Right hindlimb (tissue), 1 donor: Measurements from ENCODE around the gene ARRB2.
"Not testable (repeated sequence)": the region's sequence is repeated elsewhere in the genome, so short reads cannot be mapped to it uniquely, and the experiment has no call there.

Experiments
- DNase-seq: peaks from one replicate; pipeline ENCODE4 v3.0.0-alpha.2; 2018

The ARRB2 gene

GRCh38 chr17:4703330-4703691, 7.1 kb upstream of the ARRB2 start:
- no peak for DNase-seq

GRCh38 chr17:4704574-4704907, 5.9 kb upstream of the ARRB2 start:
- DNase-seq: not testable (repeated sequence)

GRCh38 chr17:4704991-4705390, 5.4 kb upstream of the ARRB2 start:
- DNase-seq: no peak

DNA sequence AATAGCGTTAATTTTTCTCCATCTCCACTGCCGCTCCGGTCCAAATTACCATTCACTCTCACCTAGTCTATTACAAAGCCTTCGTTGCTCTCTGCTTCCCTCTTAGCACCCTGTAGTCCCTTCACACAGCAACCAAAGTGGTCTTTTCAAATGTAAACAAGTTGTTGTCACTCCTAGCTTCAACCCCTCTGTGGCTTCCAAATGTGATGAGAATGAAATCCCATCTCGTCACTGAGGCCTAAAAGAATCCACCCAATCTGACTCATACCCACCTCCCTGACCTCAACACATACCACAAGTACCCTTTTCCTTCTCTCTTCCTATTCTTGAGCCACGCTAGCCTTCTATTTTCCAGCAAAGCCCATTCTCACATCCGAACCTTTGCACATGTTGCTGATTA, 4.3 kb upstream of the ARRB2 start:
- no peak for DNase-seq

- DNase-seq: no peak
These were observed 2.0 kb upstream of the ARRB2 start for GRCh38 chr17:4708436-4708835.

GRCh38 chr17:4710693-4711634, 532 bp downstream of the ARRB2 start:
- no peak for DNase-seq

GRCh38 chr17:4711661-4712181, 1.3 kb downstream of the ARRB2 start:
- DNase-seq: peak; percentile 43

DNA sequence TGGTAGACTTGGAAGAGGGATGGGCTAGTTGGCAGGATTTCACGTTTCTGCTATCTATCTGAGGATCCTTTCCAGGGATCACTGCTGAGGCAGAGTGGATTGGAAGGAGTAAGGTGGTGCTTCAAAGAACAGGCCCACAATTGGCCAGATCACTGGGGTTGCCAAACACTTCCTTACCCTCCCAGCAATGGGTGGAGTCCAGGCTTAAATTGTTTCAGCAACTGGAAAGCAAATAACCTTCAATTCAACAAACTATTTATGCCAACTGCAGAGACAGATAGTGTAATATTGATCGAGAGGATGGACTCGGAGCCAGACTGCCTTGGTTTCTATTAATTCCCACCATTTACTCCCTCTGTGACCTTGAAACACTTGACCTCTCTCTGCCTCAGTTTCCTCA, 2.1 kb downstream of the ARRB2 start:
- no peak for DNase-seq

DNA sequence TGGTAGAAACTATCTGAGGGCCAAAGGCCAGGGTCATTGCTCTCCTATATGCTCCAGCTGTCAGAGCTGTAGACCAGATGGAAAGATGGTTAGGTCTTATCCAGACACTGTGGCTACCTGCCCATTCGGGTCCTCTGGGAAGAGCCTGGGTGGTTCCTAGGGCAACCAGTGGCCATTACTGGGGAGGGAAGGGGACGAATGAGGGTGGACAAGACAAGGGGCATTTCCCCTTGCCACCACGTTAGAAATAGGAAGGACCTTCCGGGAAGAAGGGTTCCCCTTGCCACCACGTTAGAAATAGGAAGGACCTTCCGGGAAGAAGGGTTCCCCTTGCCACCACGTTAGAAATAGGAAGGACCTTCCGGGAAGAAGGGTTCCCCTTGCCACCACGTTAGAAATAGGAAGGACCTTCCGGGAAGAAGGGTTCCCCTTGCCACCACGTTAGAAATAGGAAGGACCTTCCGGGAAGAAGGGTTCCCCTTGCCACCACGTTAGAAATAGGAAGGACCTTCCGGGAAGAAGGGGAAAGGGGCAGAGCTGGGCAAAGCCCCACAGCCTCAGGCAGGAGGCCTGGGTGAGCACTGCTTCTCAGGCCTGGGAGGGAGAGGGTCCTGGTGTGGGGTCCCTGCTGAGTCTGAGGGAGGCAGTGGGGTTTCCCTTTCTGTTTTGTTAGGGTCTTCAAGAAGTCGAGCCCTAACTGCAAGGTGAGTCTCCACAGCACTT, 4.1 kb downstream of the ARRB2 start:
- not testable (repeated sequence) for DNase-seq

DNA sequence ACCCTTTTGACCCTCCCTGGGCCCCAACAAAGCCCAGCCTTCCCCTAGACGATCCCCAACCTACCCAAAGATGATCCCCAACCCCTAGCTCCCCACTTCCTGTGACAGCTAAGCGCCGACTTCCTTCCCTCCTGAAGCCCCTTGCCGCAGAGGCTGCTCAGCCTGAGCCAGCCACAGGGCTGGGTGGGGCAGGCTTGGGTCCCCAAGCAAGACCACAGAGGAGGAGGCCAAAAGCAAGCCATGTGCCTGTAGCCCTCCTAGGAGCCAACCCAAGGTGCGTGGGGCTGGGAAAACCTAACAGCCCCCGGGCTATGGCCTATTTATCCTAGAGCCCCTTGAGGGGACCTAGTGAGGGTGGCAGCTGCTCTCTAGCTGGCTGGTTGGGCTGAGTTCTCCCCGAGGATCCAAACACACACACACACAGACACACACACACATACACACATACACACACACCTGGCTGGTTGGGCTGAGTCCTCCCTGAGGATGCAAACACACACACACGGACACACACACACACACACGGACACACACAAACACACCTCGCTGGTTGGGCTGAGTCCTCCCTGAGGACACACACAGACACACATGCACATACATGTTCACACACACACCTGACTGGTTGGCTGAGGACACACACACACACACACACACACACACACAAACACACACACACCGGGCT, 4.8 kb downstream of the ARRB2 start:
- DNase-seq: peak; percentile 45

- DNase-seq: no peak
These were observed 5.6 kb downstream of the ARRB2 start for GRCh38 chr17:4716081-4716480.

DNA sequence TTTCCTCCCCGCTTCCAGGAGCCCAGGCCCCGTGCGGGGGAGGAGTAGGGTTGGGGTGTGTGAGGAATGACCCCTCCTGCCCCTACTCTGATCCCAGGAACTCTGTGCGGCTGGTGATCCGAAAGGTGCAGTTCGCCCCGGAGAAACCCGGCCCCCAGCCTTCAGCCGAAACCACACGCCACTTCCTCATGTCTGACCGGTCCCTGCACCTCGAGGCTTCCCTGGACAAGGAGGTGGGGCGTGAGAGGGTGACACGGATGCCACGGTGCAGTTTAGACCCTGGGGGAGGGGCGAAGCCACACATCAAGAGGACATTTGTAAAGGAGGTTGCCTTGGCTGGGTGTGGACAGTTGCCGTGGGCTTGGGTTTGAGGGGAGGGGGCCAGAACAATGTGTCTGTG, 7.4 kb downstream of the ARRB2 start:
- DNase-seq: no peak

- no peak for DNase-seq
These were observed 7.8 kb downstream of the ARRB2 start for GRCh38 chr17:4718276-4718675.

GRCh38 chr17:4719146-4719545, 8.7 kb downstream of the ARRB2 start:
- DNase-seq: no peak

DNA sequence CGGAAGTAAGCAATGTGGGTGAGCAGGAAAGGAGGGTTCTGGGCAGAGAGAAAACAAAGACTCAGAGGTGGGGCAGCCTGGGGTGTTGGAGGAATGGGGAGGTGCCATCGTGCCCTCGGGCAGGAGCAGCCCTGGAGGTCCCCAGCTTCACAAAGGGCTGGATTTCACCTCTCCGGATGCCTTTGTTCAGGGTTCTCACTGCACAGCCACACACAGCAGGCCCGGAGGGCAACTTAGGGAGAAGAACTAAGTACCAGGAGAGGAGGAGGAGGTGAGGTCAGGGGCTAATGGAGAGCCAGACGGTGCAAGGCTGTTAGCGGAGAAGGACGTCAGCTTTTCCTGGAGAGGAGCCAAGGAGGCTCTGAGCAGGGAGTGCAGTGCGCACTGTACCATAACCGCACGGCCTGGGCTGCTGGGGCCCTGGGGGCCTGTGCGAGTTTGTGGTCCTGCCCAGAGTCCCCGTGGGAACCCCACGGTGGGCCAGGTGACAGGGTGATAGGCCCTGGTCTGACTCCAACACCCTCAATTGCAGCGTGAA, 9.3 kb downstream of the ARRB2 start:
- no peak for DNase-seq

DNA sequence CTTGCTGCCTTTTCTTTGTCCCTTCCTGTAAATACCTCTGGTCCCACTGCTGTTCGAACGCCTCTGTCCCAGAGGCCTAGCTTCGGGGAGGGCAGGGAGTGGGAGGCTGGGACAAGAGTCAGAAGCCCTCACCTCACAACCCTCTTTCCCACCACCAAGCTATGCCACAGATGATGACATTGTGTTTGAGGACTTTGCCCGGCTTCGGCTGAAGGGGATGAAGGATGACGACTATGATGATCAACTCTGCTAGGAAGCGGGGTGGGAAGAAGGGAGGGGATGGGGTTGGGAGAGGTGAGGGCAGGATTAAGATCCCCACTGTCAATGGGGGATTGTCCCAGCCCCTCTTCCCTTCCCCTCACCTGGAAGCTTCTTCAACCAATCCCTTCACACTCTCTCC, 10.4 kb downstream of the ARRB2 start:
- no peak for DNase-seq

DNA sequence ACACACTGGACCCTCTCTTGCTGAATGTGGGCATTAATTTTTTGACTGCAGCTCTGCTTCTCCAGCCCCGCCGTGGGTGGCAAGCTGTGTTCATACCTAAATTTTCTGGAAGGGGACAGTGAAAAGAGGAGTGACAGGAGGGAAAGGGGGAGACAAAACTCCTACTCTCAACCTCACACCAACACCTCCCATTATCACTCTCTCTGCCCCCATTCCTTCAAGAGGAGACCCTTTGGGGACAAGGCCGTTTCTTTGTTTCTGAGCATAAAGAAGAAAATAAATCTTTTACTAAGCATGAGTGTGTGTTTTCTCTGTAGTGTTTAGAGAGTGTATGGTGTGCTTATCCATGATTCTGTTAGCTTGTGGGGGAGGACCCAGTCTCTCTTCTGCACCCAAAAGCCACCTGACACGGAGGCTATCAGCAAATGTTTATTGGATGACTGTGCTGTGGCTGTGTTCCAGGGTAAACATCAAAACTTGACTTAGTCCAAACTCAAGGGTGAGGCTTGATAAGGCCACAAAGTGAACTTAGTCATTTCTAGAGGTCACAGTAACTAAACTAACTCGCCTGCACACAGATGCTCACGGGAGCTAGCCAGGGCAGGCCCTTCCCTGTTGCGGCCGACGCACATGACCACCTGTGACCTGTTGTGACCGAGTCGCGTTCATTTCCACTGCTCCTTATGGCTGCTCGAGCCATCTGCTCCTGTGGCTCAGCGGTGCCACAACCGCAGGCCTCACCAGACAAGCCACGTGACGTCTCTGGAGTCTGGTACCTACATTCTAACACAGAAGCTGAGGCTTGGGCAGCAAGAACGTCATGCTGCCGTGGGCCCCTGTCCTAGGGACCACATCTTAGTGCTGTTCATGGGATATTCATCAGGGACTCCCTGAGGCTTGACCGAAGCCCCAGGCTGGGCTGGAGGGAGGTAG, 11.0 kb downstream of the ARRB2 start:
- DNase-seq: no peak

DNA sequence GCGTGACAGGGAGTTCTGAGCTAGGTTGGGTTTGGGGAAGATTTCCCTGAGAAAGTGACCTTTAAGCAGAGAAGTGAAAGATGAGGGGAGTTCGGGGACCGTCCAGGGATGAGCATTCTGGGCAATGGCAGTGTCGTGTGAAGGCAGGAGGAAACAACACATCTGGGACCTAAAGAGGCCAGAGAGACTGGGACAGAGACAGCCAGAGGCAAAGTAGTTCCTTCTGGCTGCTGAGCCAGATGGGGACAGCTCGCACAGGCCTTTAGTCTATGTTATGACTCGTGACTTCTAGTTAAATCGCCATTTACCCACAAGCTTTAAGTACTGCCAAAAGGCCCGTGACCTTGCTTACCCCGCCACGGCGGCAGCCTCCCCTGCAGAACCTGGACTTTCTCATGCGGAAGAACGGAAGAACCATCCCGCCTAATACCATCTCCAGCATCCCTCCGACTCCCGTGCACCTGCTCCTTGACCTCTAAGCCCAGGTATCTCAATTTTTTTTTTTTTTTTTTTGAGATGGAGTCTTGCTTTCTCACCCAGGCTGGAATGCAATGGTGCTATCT, 12.3 kb downstream of the ARRB2 start:
- DNase-seq: no peak

DNA sequence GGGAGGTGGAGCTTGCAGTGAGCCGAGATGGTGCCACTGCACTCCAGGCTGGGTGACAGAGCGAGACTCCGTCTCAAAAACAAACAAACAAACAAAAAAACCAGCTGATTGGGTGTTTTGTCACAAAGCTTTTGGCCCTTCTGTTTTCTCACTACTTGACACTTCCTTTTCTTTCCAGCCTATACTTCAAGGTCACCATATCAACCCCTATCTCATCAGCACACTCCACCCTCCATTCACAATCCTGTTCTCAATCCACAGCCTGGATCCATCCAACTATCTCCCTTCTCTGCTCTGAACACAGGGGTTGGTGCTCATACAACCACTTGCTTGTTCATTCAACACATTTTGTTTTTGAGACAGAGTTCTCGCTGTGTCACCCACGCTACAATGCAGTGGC, 14.2 kb downstream of the ARRB2 start:
- no peak for DNase-seq

- no peak for DNase-seq
These were observed 15.3 kb downstream of the ARRB2 start for GRCh38 chr17:4725646-4726310.

DNA sequence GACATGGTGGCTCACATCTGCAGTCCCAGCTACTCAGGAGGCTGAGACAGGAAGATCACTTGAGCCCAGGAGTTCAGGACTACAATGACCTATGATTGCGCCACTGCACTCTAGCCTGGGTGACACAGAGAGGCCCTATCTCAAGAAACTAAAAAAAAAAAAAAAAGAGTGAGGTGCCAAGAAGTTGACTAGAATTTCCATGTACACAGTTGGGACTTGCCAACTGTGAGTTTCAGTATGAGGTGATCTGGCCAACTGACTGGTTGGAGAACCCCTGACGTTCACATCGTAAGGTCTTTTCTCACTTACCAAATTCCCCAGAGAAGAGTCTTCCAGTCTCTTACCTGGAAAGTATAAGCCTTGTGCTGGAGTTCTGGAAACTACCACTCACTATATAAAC, 17.7 kb downstream of the ARRB2 start:
- DNase-seq: no peak
